HepG2 (cell line): ENCODE data around the gene PHOSPHO2.

ENCODE experiments used
- CREB1 ChIP-seq, 2 experiments: fragments of 450-650 bp in 1 of 2; IDR thresholded peaks; 2 replicates each; pipeline ENCODE4 v1.6.1; 2016 to 2017; ENCODE audit warnings: control low read depth in 1 of 2, mild to moderate bottlenecking in 1 of 2, missing compliant biosample characterization in 1 of 2, missing genetic modification characterization in 1 of 2
- HNRNPK ChIP-seq: fragments of 200-400 bp; formaldehyde crosslinking; IDR thresholded peaks from 2 replicates; pipeline ENCODE4 v1.6.1; 2018; ENCODE audit warnings: low read length, low read depth, moderate library complexity, mild to moderate bottlenecking; ENCODE audit not compliant: poor library complexity, severe bottlenecking
- HOXA5 ChIP-seq: sonication (generic); formaldehyde crosslinking; IDR thresholded peaks from 2 replicates; pipeline ENCODE4 v1.4.0; 2020; ENCODE audit warnings: missing genetic modification reagents
- MAFK ChIP-seq, 2 experiments: IDR thresholded peaks in 1 of 2; conservative IDR thresholded peaks in 1 of 2; 2 replicates each; pipeline ENCODE4 v1.6.1; 2011; ENCODE audit warnings: improper control_type of control experiment in 2 of 2, low read length in 2 of 2
- NR2C2 ChIP-seq: sonication (generic); formaldehyde crosslinking; IDR thresholded peaks from 2 replicates; pipeline ENCODE4 v1.4.0; 2020; ENCODE audit warnings: missing genetic modification reagents, mild to moderate bottlenecking, moderate library complexity, borderline replicate concordance
- TAF1 ChIP-seq: sonication (generic); formaldehyde crosslinking; IDR thresholded peaks from 2 replicates; pipeline ENCODE4 v1.4.0; 2020; ENCODE audit warnings: missing genetic modification reagents
- ZFX ChIP-seq: sonication (generic); formaldehyde crosslinking; IDR thresholded peaks from 2 replicates; pipeline ENCODE4 v1.4.0; 2020; ENCODE audit warnings: mild to moderate bottlenecking, low read depth, missing genetic modification reagents, moderate library complexity
- ZNF468 ChIP-seq: sonication (generic); formaldehyde crosslinking; IDR thresholded peaks from 2 replicates; pipeline ENCODE4 v1.8.0; 2022; ENCODE audit warnings: mild to moderate bottlenecking, moderate library complexity, missing genetic modification reagents
- ZNF616 ChIP-seq: sonication (generic); formaldehyde crosslinking; IDR thresholded peaks from 2 replicates; pipeline ENCODE4 v1.5.0; 2020; ENCODE audit warnings: low read depth, mild to moderate bottlenecking, missing genetic modification reagents
- TF ChIP-seq, protein P1 (sequence below): sonication (generic); formaldehyde crosslinking; IDR thresholded peaks from 2 replicates; pipeline ENCODE4 v1.4.0; 2020; ENCODE audit warnings: missing genetic modification reagents

DNA sequence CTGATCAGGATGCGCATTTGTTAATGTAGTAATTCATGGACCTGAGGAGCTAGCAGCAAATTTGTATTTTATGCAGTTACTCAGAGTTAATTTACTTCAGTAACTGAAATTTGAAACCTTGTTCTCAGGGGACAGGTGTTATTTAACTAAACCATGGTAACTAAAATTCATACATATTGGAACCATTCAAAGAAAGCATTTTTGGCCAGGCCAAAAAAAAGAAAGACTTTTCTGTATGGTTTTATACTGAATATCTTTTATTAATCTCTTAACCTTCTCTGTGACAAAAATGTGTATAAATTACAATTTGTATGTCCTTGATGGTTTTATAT, 35.0 kb downstream of the PHOSPHO2 start:
- TF ChIP-seq, protein P1, sequence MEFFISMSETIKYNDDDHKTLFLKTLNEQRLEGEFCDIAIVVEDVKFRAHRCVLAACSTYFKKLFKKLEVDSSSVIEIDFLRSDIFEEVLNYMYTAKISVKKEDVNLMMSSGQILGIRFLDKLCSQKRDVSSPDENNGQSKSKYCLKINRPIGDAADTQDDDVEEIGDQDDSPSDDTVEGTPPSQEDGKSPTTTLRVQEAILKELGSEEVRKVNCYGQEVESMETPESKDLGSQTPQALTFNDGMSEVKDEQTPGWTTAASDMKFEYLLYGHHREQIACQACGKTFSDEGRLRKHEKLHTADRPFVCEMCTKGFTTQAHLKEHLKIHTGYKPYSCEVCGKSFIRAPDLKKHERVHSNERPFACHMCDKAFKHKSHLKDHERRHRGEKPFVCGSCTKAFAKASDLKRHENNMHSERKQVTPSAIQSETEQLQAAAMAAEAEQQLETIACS (CRISPR knock-in tag), result no peak
- TF ChIP-seq MAFK (conservative IDR thresholded peaks at IDR 0.05 in 1 of 2, IDR thresholded peaks at IDR 0.05 in 1 of 2; ENCODE audit: low read length in 2 of 2), result no peak
- no peak for TF ChIP-seq NR2C2 (CRISPR knock-in tag)
- no peak for TF ChIP-seq ZNF616 (CRISPR knock-in tag)
- TF ChIP-seq ZNF468, result no peak
- TF ChIP-seq ZFX (CRISPR knock-in tag), result no peak
- TF ChIP-seq HOXA5 (CRISPR knock-in tag), result no peak
- TF ChIP-seq CREB1 (IDR thresholded peaks at IDR 0.05), result no peak
- no peak for TF ChIP-seq CREB1 (CRISPR knock-in tag; IDR thresholded peaks at IDR 0.05)
- no peak for TF ChIP-seq HNRNPK
- no peak for TF ChIP-seq TAF1
